HepG2 (cell line): Measurements from ENCODE around the gene FGGY. TPM values are rescaled to one million over a fixed set of nuclear protein-coding genes. Genes with fewer than 3 reads are reported as not detected.

Source experiments
- ATF3 ChIP-seq: sonication (generic); formaldehyde crosslinking; IDR thresholded peaks from 2 replicates; pipeline ENCODE4 v1.4.0; 2020; ENCODE audit warnings: missing genetic modification reagents
- DBP ChIP-seq: sonication (generic); formaldehyde crosslinking; IDR thresholded peaks from 2 replicates; pipeline ENCODE4 v1.4.0; 2020; ENCODE audit warnings: missing genetic modification reagents; ENCODE audit errors: not compliant biosample characterization
- EHMT2 ChIP-seq: fragments of 200-600 bp; sonication (generic); IDR thresholded peaks from 2 replicates; pipeline ENCODE4 v1.7.0; 2017; ENCODE audit warnings: antibody characterized with exemption, low read depth, low read length, borderline replicate concordance
- FOXK1 ChIP-seq: sonication (generic); formaldehyde crosslinking; IDR thresholded peaks from 2 replicates; pipeline ENCODE4 v1.4.0; 2020; ENCODE audit warnings: low read depth, missing genetic modification reagents, borderline replicate concordance
- GATAD1 ChIP-seq: IDR thresholded peaks from 2 replicates; pipeline ENCODE4 v1.6.1; 2016; ENCODE audit warnings: missing genetic modification reagents, missing compliant biosample characterization
- MTF2 ChIP-seq: sonication (generic); formaldehyde crosslinking; IDR thresholded peaks from 2 replicates; pipeline ENCODE4 v1.5.0; 2020; ENCODE audit warnings: missing genetic modification reagents, borderline replicate concordance
- MXD1 ChIP-seq: sonication (generic); formaldehyde crosslinking; IDR thresholded peaks from 2 replicates; pipeline ENCODE4 v1.4.0; 2020; ENCODE audit warnings: mild to moderate bottlenecking, missing genetic modification reagents
- PHF5A ChIP-seq: IDR thresholded peaks from one replicate; pipeline ENCODE4 v1.6.1; 2018; ENCODE audit warnings: low read depth, missing genetic modification reagents; ENCODE audit not compliant: unreplicated experiment
- TGIF2 ChIP-seq: IDR thresholded peaks from 2 replicates; pipeline ENCODE4 v1.6.1; 2016; ENCODE audit warnings: control low read depth, missing compliant biosample characterization
- TP53 ChIP-seq: sonication (generic); formaldehyde crosslinking; conservative IDR thresholded peaks from 2 replicates; pipeline ENCODE4 v1.4.0; 2020; ENCODE audit warnings: missing genetic modification reagents
- UBTF ChIP-seq: sonication (generic); formaldehyde crosslinking; IDR thresholded peaks from 2 replicates; pipeline ENCODE4 v1.4.0; 2020; ENCODE audit warnings: mild to moderate bottlenecking, missing genetic modification reagents
- ZFP36L2 ChIP-seq: sonication (generic); formaldehyde crosslinking; IDR thresholded peaks from 2 replicates; pipeline ENCODE4 v1.4.0; 2020; ENCODE audit warnings: missing genetic modification reagents
- ZFP41 ChIP-seq: sonication (generic); formaldehyde crosslinking; IDR thresholded peaks from 2 replicates; pipeline ENCODE4 v1.4.0; 2020; ENCODE audit warnings: mild to moderate bottlenecking, missing genetic modification reagents, borderline replicate concordance
- ZGPAT ChIP-seq: IDR thresholded peaks from 2 replicates; pipeline ENCODE4 v1.6.1; 2016; ENCODE audit warnings: mild to moderate bottlenecking
- ZNF230 ChIP-seq: sonication (generic); formaldehyde crosslinking; IDR thresholded peaks from 2 replicates; pipeline ENCODE4 v1.4.0; 2020; ENCODE audit warnings: mild to moderate bottlenecking, missing genetic modification reagents
- ZNF264 ChIP-seq: sonication (generic); formaldehyde crosslinking; IDR thresholded peaks from 2 replicates; pipeline ENCODE4 v1.4.0; 2020; ENCODE audit warnings: missing genetic modification reagents
- ZNF333 ChIP-seq: sonication (generic); formaldehyde crosslinking; IDR thresholded peaks from 2 replicates; pipeline ENCODE4 v1.4.0; 2020; ENCODE audit warnings: mild to moderate bottlenecking, missing genetic modification reagents, borderline replicate concordance
- ZNF547 ChIP-seq: sonication (generic); formaldehyde crosslinking; IDR thresholded peaks from 2 replicates; pipeline ENCODE4 v1.5.1; 2020; ENCODE audit warnings: mild to moderate bottlenecking, missing genetic modification reagents
- ZNF710 ChIP-seq: sonication (generic); formaldehyde crosslinking; IDR thresholded peaks from 2 replicates; pipeline ENCODE4 v1.5.0; 2020; ENCODE audit warnings: mild to moderate bottlenecking, missing genetic modification reagents, borderline replicate concordance
- ZNF770 ChIP-seq: sonication (generic); formaldehyde crosslinking; IDR thresholded peaks from 2 replicates; pipeline ENCODE4 v1.5.0; 2020; ENCODE audit warnings: mild to moderate bottlenecking, missing genetic modification reagents
- ZSCAN31 ChIP-seq: sonication (generic); formaldehyde crosslinking; IDR thresholded peaks from 2 replicates; pipeline ENCODE4 v1.5.0; 2020; ENCODE audit warnings: low read depth, mild to moderate bottlenecking, missing genetic modification reagents
- polyA plus RNA-seq, 8 experiments: library from polyadenylated mRNA; depleted of rRNA in 3 of 8; stranded (reverse) in 7 of 8; unstranded in 1 of 8; fragments of >200 nt; fragmentation: Illumina TruSeq in 4 of 8; extraction: Trizol in 4 of 8; gene quantifications; 2 replicates each; pipeline versions ENCODE4 v1.2.1 to v1.2.3, GENCODE V29; 2011 to 2016; ENCODE audit warnings: low read depth in 4 of 8, missing spikeins in 1 of 8, mixed read lengths in 1 of 8; ENCODE audit not compliant: insufficient read depth in 1 of 8
- total RNA-seq, 5 experiments: library from RNA; depleted of rRNA; stranded (reverse); fragments of >200 nt; fragmentation: Illumina TruSeq; extraction: Trizol; gene quantifications; 2 replicates each; pipeline ENCODE4 v1.2.3, GENCODE V29; 2016; ENCODE audit warnings: low read depth in 1 of 5

The FGGY gene
- total and polyA plus RNA-seq, 2 of the 13 experiments (the other 11 are each of a cell fraction or from before 2014, with no cell fraction given) = 15.7 to 27.5 TPM

- TF ChIP-seq ZNF770 = no peak
- no peak for TF ChIP-seq GATAD1 (CRISPR knock-in tag)
- no peak for TF ChIP-seq DBP (CRISPR knock-in tag)
- TF ChIP-seq ZNF547 = no peak
- TF ChIP-seq ZNF710 = no peak
- no peak for TF ChIP-seq ZNF230 (CRISPR knock-in tag)
- no peak for TF ChIP-seq ZNF264 (CRISPR knock-in tag)
- TF ChIP-seq ZGPAT (CRISPR knock-in tag) = peak; percentile 40; the same call in 1 of the 2 replicates
- no peak for TF ChIP-seq ZFP36L2 (CRISPR knock-in tag)
- peak; percentile 45; the same call in 1 of the 2 replicates for TF ChIP-seq TGIF2 (CRISPR knock-in tag)
- TF ChIP-seq FOXK1 (CRISPR knock-in tag) = peak; percentile 82; the same call in 1 of the 2 replicates
- no peak for TF ChIP-seq ZFP41
- no peak for TF ChIP-seq MXD1 (CRISPR knock-in tag)
- TF ChIP-seq ZNF333 (CRISPR knock-in tag) = no peak
- TF ChIP-seq EHMT2 = no peak
- no peak for TF ChIP-seq PHF5A (CRISPR knock-in tag)
- peak; percentile 29; the same call in 1 of the 2 replicates for TF ChIP-seq UBTF (CRISPR knock-in tag)
- no peak for TF ChIP-seq MTF2
- no peak for TF ChIP-seq ZSCAN31 (CRISPR knock-in tag)
- no peak for TF ChIP-seq ATF3 (CRISPR knock-in tag)
- TF ChIP-seq TP53 (CRISPR knock-in tag) = no peak
Measured at GRCh38 chr1:59292562-59292961, 4.3 kb upstream of the FGGY start (continued).
